ENCODE data around the gene FKTN. TPM values are rescaled to one million over a fixed set of nuclear protein-coding genes. Genes with fewer than 3 reads are reported as not detected.
A peak's percentile ranks its signal among the peaks of the same experiment; 100 is the strongest.

The FKTN gene
- polyA plus RNA-seq, 1 of the 3 experiments (the other 2 are of a cell fraction) = 5.3 TPM

DNA sequence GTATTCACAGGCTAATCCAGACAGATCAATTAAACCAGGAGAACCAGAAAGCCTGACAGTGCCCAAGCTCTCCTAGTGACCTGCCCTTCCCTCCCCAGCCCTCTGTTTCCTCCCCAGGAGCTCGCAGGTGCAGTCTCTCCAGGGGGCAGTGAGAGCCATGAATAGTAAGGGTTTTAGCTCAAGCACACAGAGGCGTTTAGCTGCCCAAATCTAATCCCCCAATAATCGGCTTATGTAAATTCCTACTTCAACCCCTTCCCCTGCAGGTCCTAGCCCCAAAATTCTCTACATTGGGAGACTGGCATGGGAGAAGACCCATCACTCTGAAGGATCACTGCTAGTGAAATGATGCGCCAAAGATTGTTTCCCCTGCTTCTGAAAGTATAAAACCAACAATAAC is 93.9 kb downstream of the FKTN start:
- H3K36me3 ChIP-seq (replicated peaks in 1 of 2; ENCODE audit: control insufficient read depth in 1 of 2, insufficient read depth in 2 of 2, low read length in 1 of 2) = no peaks in the 10 kb centered on the region
- TF ChIP-seq GABPA (IDR thresholded peaks at IDR 0.05; ENCODE audit: low read depth) = no peak
- no peak for TF ChIP-seq NRF1 (IDR thresholded peaks at IDR 0.05; ENCODE audit: low read depth, low read length)
- POLR2A ChIA-PET = no interaction called here
- H3K79me2 ChIP-seq (ENCODE audit: insufficient read depth) = no peaks in the 10 kb centered on the region
- H3K27ac ChIP-seq (ENCODE audit: low read depth in 2 of 2, low read length in 1 of 2) = no peak overlapping the region
- 74% methylated on average over 4 of the region's 4 CpGs for WGBS (ENCODE audit: low lambda C conversion rate)
- H3K9me2 ChIP-seq = no peaks in the 10 kb centered on the region
- no peak overlapping the region for H3K9ac ChIP-seq
- no peak overlapping the region for H3K4me3 ChIP-seq (ENCODE audit: low read depth in 2 of 2, low read length in 1 of 2)
- H2AFZ ChIP-seq (ENCODE audit: low read depth) = no peak overlapping the region
- no peak overlapping the region for H3K4me2 ChIP-seq
- CTCF ChIA-PET = interaction anchor here (0.8 to 2.2 kb wide), 2 partner anchors 64 to 67 kb away, joined by 3 to 7 read pairs; no protein-coding TSS in a partner anchor
- no peaks in the 10 kb centered on the region for H4K20me1 ChIP-seq (ENCODE audit: insufficient read depth)
- no peak for DNase-seq
- no peaks in the 10 kb centered on the region for H3F3A ChIP-seq (replicated peaks; ENCODE audit: insufficient read depth)
- H3K4me1 ChIP-seq (ENCODE audit: control insufficient read depth in 1 of 2, insufficient read depth in 2 of 2, low read depth in 1 of 2, low read length in 1 of 2) = peaks cover 0 to 8% of the 10 kb centered on the region in 2 experiments; a peak in 1 of 4 replicates
- no peaks in the 10 kb centered on the region for H3K9me3 ChIP-seq
- no peaks in the 10 kb centered on the region for H3K27me3 ChIP-seq (ENCODE audit: insufficient read depth)

DNA sequence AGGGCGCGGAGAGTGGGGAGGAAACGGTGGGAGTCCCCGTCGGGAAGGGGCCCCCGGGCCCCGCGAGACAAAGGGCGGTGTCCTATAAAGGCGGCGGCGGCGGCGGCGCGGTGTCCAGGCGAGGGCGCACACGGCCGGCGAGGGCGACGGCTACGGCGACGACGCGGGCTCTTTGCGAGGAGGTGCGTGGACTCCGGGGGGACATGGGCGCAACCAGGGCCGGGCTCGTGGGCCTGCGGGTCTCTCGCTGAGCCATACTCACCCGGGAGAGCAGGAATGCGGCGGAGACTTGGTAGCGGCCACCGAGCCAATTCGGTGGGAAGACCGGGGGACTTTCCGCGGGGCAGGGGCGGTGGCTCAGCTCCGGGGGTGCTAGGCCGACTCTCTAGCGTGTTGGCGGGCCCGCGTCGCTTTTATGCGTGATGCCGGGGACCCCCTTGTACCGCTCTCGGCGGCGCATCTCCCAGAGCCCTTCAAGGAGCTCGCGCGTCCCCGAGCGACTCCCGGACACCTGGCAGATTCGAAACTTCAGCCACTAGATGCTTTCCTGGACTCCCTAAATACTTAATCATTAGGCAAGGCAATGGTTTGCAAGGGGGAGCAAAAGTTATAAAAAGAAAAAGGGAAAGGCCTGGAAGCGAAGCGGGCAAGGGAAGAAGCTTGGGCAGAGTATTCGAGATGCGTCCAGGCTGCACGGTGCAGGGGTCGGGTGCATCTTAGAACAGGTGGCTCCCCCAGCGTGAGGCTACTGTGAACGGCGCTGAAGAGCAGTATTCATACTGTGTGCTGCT is 98.4 kb downstream of the FKTN start:
- peak; percentile 86 for DNase-seq
- 22% methylated on average over 21 of the region's 75 CpGs for WGBS (ENCODE audit: low lambda C conversion rate)
- CTCF ChIA-PET = interaction anchor here (0.5 to 1.7 kb wide), 9 partner anchors 8 to 1584 kb away, joined by 3 to 4 read pairs (median 3); no protein-coding TSS in a partner anchor
- POLR2A ChIA-PET = no interaction called here
- TF ChIP-seq, protein P1, sequence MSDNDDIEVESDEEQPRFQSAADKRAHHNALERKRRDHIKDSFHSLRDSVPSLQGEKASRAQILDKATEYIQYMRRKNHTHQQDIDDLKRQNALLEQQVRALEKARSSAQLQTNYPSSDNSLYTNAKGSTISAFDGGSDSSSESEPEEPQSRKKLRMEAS (IDR thresholded peaks at IDR 0.05; ENCODE audit: low read depth) = peak; percentile 33; the same call in 1 of the 2 replicates
- no peak for TF ChIP-seq EP300 (IDR thresholded peaks at IDR 0.05; ENCODE audit: borderline replicate concordance in 1 of 2, low read depth in 1 of 2, low read length in 1 of 2)
- TF ChIP-seq, protein P2, sequence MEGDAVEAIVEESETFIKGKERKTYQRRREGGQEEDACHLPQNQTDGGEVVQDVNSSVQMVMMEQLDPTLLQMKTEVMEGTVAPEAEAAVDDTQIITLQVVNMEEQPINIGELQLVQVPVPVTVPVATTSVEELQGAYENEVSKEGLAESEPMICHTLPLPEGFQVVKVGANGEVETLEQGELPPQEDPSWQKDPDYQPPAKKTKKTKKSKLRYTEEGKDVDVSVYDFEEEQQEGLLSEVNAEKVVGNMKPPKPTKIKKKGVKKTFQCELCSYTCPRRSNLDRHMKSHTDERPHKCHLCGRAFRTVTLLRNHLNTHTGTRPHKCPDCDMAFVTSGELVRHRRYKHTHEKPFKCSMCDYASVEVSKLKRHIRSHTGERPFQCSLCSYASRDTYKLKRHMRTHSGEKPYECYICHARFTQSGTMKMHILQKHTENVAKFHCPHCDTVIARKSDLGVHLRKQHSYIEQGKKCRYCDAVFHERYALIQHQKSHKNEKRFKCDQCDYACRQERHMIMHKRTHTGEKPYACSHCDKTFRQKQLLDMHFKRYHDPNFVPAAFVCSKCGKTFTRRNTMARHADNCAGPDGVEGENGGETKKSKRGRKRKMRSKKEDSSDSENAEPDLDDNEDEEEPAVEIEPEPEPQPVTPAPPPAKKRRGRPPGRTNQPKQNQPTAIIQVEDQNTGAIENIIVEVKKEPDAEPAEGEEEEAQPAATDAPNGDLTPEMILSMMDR (IDR thresholded peaks at IDR 0.05) = peak; percentile 34
- Histone ChIP-seq H2AFZ (ENCODE audit: low read depth) (peak overlapping the region; percentile 85), H3K4me3 (ENCODE audit: low read depth in 2 of 2, low read length in 1 of 2) (peak overlapping the region; percentile 55 to 57), H3F3A (replicated peaks; ENCODE audit: insufficient read depth) (no peaks in the 10 kb centered on the region), H3K9me2 (no peaks in the 10 kb centered on the region), H4K20me1 (ENCODE audit: insufficient read depth) (no peaks in the 10 kb centered on the region), H3K79me2 (ENCODE audit: insufficient read depth) (no peaks in the 10 kb centered on the region), H3K36me3 (replicated peaks in 1 of 2; ENCODE audit: control insufficient read depth in 1 of 2, insufficient read depth in 2 of 2, low read length in 1 of 2) (no peaks in the 10 kb centered on the region), H3K4me1 (ENCODE audit: control insufficient read depth in 1 of 2, insufficient read depth in 2 of 2, low read depth in 1 of 2, low read length in 1 of 2) (peaks cover 0 to 8% of the 10 kb centered on the region in 2 experiments; a peak in 1 of 4 replicates), H3K4me2 (peak overlapping the region; percentile 84), H3K9ac (no peak overlapping the region), H3K27ac (ENCODE audit: low read depth in 2 of 2, low read length in 1 of 2) (no peak overlapping the region), H3K27me3 (ENCODE audit: insufficient read depth) (no peaks in the 10 kb centered on the region), H3K9me3 (no peaks in the 10 kb centered on the region)

DNA sequence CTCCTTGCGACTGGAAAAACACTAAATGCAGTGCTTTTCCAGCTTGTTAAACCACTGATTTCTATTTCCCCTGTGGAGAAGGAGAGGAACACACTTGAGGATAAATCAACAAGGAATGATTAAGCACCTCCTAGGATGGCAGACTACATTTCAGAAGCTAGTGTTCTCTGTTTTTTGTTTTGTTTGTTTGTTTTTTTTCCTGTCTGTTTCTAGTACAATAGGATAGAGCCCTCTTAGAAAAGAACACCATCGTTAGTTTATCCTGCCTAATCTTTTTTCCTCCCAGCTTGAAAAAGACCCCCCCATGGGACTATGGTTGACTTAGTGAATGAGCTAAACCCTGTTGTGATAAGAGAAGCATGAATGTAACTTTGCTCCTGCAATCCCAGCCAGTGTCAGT is 100.4 kb downstream of the FKTN start:
- H3K4me2 ChIP-seq = no peak overlapping the region
- no peaks in the 10 kb centered on the region for H3K36me3 ChIP-seq (replicated peaks in 1 of 2; ENCODE audit: control insufficient read depth in 1 of 2, insufficient read depth in 2 of 2, low read length in 1 of 2)
- no peak for DNase-seq
- H3F3A ChIP-seq (replicated peaks; ENCODE audit: insufficient read depth) = no peaks in the 10 kb centered on the region
- H3K79me2 ChIP-seq (ENCODE audit: insufficient read depth) = no peaks in the 10 kb centered on the region
- no peaks in the 10 kb centered on the region for H3K9me2 ChIP-seq
- CTCF ChIA-PET = interaction anchor here (0.8 to 1.0 kb wide), 3 partner anchors 11 to 32 kb away, joined by 3 read pairs; no protein-coding TSS in a partner anchor
- 88% methylated on average over 2 of the region's 2 CpGs for WGBS (ENCODE audit: low lambda C conversion rate)
- no peak overlapping the region for H2AFZ ChIP-seq (ENCODE audit: low read depth)
- TF ChIP-seq EZH2phosphoT487 (IDR thresholded peaks at IDR 0.05; ENCODE audit: borderline replicate concordance, low read depth) = no peak
- no peak for TF ChIP-seq FOSL2 (IDR thresholded peaks at IDR 0.05; ENCODE audit: borderline replicate concordance, low read depth)
- TF ChIP-seq, protein P3, sequence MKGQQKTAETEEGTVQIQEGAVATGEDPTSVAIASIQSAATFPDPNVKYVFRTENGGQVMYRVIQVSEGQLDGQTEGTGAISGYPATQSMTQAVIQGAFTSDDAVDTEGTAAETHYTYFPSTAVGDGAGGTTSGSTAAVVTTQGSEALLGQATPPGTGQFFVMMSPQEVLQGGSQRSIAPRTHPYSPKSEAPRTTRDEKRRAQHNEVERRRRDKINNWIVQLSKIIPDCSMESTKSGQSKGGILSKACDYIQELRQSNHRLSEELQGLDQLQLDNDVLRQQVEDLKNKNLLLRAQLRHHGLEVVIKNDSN (IDR thresholded peaks at IDR 0.05; ENCODE audit: borderline replicate concordance, low read depth) = no peak
- no peak for TF ChIP-seq TEAD4 (IDR thresholded peaks at IDR 0.05; ENCODE audit: borderline replicate concordance, insufficient read depth)
- TF ChIP-seq, protein P4, sequence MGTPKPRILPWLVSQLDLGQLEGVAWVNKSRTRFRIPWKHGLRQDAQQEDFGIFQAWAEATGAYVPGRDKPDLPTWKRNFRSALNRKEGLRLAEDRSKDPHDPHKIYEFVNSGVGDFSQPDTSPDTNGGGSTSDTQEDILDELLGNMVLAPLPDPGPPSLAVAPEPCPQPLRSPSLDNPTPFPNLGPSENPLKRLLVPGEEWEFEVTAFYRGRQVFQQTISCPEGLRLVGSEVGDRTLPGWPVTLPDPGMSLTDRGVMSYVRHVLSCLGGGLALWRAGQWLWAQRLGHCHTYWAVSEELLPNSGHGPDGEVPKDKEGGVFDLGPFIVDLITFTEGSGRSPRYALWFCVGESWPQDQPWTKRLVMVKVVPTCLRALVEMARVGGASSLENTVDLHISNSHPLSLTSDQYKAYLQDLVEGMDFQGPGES (IDR thresholded peaks at IDR 0.05; ENCODE audit: low read depth, low read length) = no peak
- TF ChIP-seq JUND (IDR thresholded peaks at IDR 0.05) = no peak
- no peak for TF ChIP-seq TCF12 (IDR thresholded peaks at IDR 0.05)
- TF ChIP-seq YY1 (IDR thresholded peaks at IDR 0.05; ENCODE audit: low read depth) = no peak
- TF ChIP-seq POLR2AphosphoS5 (IDR thresholded peaks at IDR 0.05; ENCODE audit: low read depth, low read length) = no peak
- TF ChIP-seq MXI1 (IDR thresholded peaks at IDR 0.05; ENCODE audit: low read depth, low read length) = no peak
- no peak for TF ChIP-seq CHD2 (IDR thresholded peaks at IDR 0.05; ENCODE audit: low read length, partially characterized antibody)
- no peak for TF ChIP-seq SMC3 (IDR thresholded peaks at IDR 0.05; ENCODE audit: low read depth, low read length)
- TF ChIP-seq TAF1 (IDR thresholded peaks at IDR 0.05; ENCODE audit: borderline replicate concordance, low read depth, low read length) = no peak
- peaks cover 0 to 8% of the 10 kb centered on the region in 2 experiments; a peak in 1 of 4 replicates for H3K4me1 ChIP-seq (ENCODE audit: control insufficient read depth in 1 of 2, insufficient read depth in 2 of 2, low read depth in 1 of 2, low read length in 1 of 2)
- POLR2A ChIA-PET = no interaction called here
- no peaks in the 10 kb centered on the region for H4K20me1 ChIP-seq (ENCODE audit: insufficient read depth)
- H3K9me3 ChIP-seq = no peaks in the 10 kb centered on the region
- no peak overlapping the region for H3K27ac ChIP-seq (ENCODE audit: low read depth in 2 of 2, low read length in 1 of 2)
- H3K27me3 ChIP-seq (ENCODE audit: insufficient read depth) = no peaks in the 10 kb centered on the region
- H3K9ac ChIP-seq = no peak overlapping the region
- H3K4me3 ChIP-seq (ENCODE audit: low read depth in 2 of 2, low read length in 1 of 2) = no peak overlapping the region
